Activated gamma-delta T cell treated with Interleukin-2 at 50 U/mL for 16 hours (primary cell): ENCODE data around the gene NIPAL1.

Experiments used
- DNase-seq: peaks from one replicate; pipeline ENCODE4 v3.0.0-alpha.2; 2020

Gene NIPAL1

GRCh38 chr4:48068182-48068581 lies 51.6 kb downstream of the NIPAL1 start:
- DNase-seq: no peak

GRCh38 chr4:48069026-48069425 lies 52.5 kb downstream of the NIPAL1 start:
- no peak for DNase-seq

GRCh38 chr4:48071191-48071590 lies 54.6 kb downstream of the NIPAL1 start:
- no peak for DNase-seq

GRCh38 chr4:48073567-48074103 lies 57.1 kb downstream of the NIPAL1 start:
- DNase-seq: no peak

GRCh38 chr4:48074657-48075056 lies 58.1 kb downstream of the NIPAL1 start:
- DNase-seq: no peak

- no peak for DNase-seq
These were observed 61.9 kb downstream of the NIPAL1 start for GRCh38 chr4:48078425-48078824.

- DNase-seq: no peak
These were observed 62.5 kb downstream of the NIPAL1 start for GRCh38 chr4:48078862-48079655.

GRCh38 chr4:48079972-48080391 lies 63.4 kb downstream of the NIPAL1 start:
- DNase-seq: no peak

- DNase-seq: no peak
These were observed 64.6 kb downstream of the NIPAL1 start for GRCh38 chr4:48081196-48081595.

- no peak for DNase-seq
These were observed 66.4 kb downstream of the NIPAL1 start for GRCh38 chr4:48082956-48083355.

- DNase-seq: no peak
These were observed 69.4 kb downstream of the NIPAL1 start for GRCh38 chr4:48085821-48086589.
